ENCODE results near the gene ZNF580.

Gene ZNF580

GRCh38 chr19:55613930-55614710, 26.7 kb upstream of the ZNF580 start:
- H3K4me3 ChIP-seq = no peak overlapping the region
- no peaks in the 10 kb centered on the region for H3K4me1 ChIP-seq
- no peak for DNase-seq (ENCODE audit: low spot score in 2 of 2)
- H3K36me3 ChIP-seq (replicated peaks) = peaks cover 23% of the 10 kb centered on the region
- in situ Hi-C loops (cut with MboI; ENCODE audit: low sequenced_read_pairs) = no loop called here
- no peaks in the 10 kb centered on the region for H3K9me3 ChIP-seq
- no peaks in the 10 kb centered on the region for H3K27me3 ChIP-seq (ENCODE audit: low read depth)

- no peak for DNase-seq (ENCODE audit: low spot score in 2 of 2)
- Histone ChIP-seq H3K4me1 (no peaks in the 10 kb centered on the region), H3K9me3 (no peaks in the 10 kb centered on the region), H3K36me3 (replicated peaks) (peaks cover 17% of the 10 kb centered on the region), H3K27me3 (ENCODE audit: low read depth) (no peaks in the 10 kb centered on the region), H3K4me3 (no peak overlapping the region)
- in situ Hi-C loops (cut with MboI; ENCODE audit: low sequenced_read_pairs) = no loop called here
Measured at GRCh38 chr19:55614711-55615542, 25.9 kb upstream of the ZNF580 start.

GRCh38 chr19:55615543-55616394, 25.0 kb upstream of the ZNF580 start:
- in situ Hi-C loops (cut with MboI; ENCODE audit: low sequenced_read_pairs) = no loop called here
- no peak for DNase-seq (ENCODE audit: low spot score in 2 of 2)
- Histone ChIP-seq H3K9me3 (no peaks in the 10 kb centered on the region), H3K27me3 (ENCODE audit: low read depth) (no peaks in the 10 kb centered on the region), H3K4me1 (no peaks in the 10 kb centered on the region), H3K36me3 (replicated peaks) (peaks cover 16% of the 10 kb centered on the region), H3K4me3 (no peak overlapping the region)

- in situ Hi-C loops (cut with MboI; ENCODE audit: low sequenced_read_pairs) = no loop called here
- no peak for DNase-seq (ENCODE audit: low spot score in 2 of 2)
Measured at GRCh38 chr19:55616395-55616875, 24.4 kb upstream of the ZNF580 start.

GRCh38 chr19:55617426-55617825, 23.4 kb upstream of the ZNF580 start:
- Histone ChIP-seq H3K9me3 (no peaks in the 10 kb centered on the region), H3K4me3 (no peak overlapping the region), H3K4me1 (no peaks in the 10 kb centered on the region), H3K36me3 (replicated peaks) (peaks cover 16% of the 10 kb centered on the region), H3K27me3 (ENCODE audit: low read depth) (no peaks in the 10 kb centered on the region)
- in situ Hi-C loops (cut with MboI; ENCODE audit: low sequenced_read_pairs) = no loop called here
- DNase-seq (ENCODE audit: low spot score in 2 of 2) = no peak

More at GRCh38 chr19:55616395-55616875, 24.4 kb upstream of the ZNF580 start:
- Histone ChIP-seq H3K9me3 (no peaks in the 10 kb centered on the region), H3K4me1 (no peaks in the 10 kb centered on the region), H3K4me3 (no peak overlapping the region), H3K27me3 (ENCODE audit: low read depth) (no peaks in the 10 kb centered on the region), H3K36me3 (replicated peaks) (peaks cover 16% of the 10 kb centered on the region)

- Histone ChIP-seq H3K36me3 (replicated peaks) (peaks cover 16% of the 10 kb centered on the region), H3K4me1 (no peaks in the 10 kb centered on the region), H3K4me3 (no peak overlapping the region), H3K9me3 (no peaks in the 10 kb centered on the region), H3K27me3 (ENCODE audit: low read depth) (no peaks in the 10 kb centered on the region)
- no peak for DNase-seq (ENCODE audit: low spot score in 2 of 2)
- in situ Hi-C loops (cut with MboI; ENCODE audit: low sequenced_read_pairs) = no loop called here
Measured at GRCh38 chr19:55618426-55618825, 22.4 kb upstream of the ZNF580 start.

- Histone ChIP-seq H3K9me3 (no peaks in the 10 kb centered on the region), H3K4me3 (no peak overlapping the region), H3K36me3 (replicated peaks) (peaks cover 16% of the 10 kb centered on the region), H3K27me3 (ENCODE audit: low read depth) (no peaks in the 10 kb centered on the region), H3K4me1 (no peaks in the 10 kb centered on the region)
- in situ Hi-C loops (cut with MboI; ENCODE audit: low sequenced_read_pairs) = no loop called here
- no peak for DNase-seq (ENCODE audit: low spot score in 2 of 2)
Measured at GRCh38 chr19:55619286-55619685, 21.5 kb upstream of the ZNF580 start.

- Histone ChIP-seq H3K4me1 (no peaks in the 10 kb centered on the region), H3K27me3 (ENCODE audit: low read depth) (no peaks in the 10 kb centered on the region), H3K4me3 (no peak overlapping the region), H3K36me3 (replicated peaks) (peaks cover 14% of the 10 kb centered on the region), H3K9me3 (no peaks in the 10 kb centered on the region)
- no peak for DNase-seq (ENCODE audit: low spot score in 2 of 2)
- in situ Hi-C loops (cut with MboI; ENCODE audit: low sequenced_read_pairs) = no loop called here
Measured at GRCh38 chr19:55620410-55621204, 20.2 kb upstream of the ZNF580 start.

- H3K4me3 ChIP-seq = no peak overlapping the region
- H3K9me3 ChIP-seq = no peaks in the 10 kb centered on the region
- no peaks in the 10 kb centered on the region for H3K4me1 ChIP-seq
- peaks cover 10% of the 10 kb centered on the region for H3K36me3 ChIP-seq (replicated peaks)
- H3K27me3 ChIP-seq (ENCODE audit: low read depth) = no peaks in the 10 kb centered on the region
- DNase-seq (ENCODE audit: low spot score in 2 of 2) = no peak
- in situ Hi-C loops (cut with MboI; ENCODE audit: low sequenced_read_pairs) = no loop called here
Measured at GRCh38 chr19:55621205-55621672, 19.6 kb upstream of the ZNF580 start.

GRCh38 chr19:55621673-55622231, 19.1 kb upstream of the ZNF580 start:
- in situ Hi-C loops (cut with MboI; ENCODE audit: low sequenced_read_pairs) = no loop called here
- Histone ChIP-seq H3K27me3 (ENCODE audit: low read depth) (no peaks in the 10 kb centered on the region), H3K4me3 (no peak overlapping the region), H3K9me3 (no peaks in the 10 kb centered on the region), H3K4me1 (no peaks in the 10 kb centered on the region), H3K36me3 (replicated peaks) (peaks cover 5% of the 10 kb centered on the region)
- DNase-seq (ENCODE audit: low spot score in 2 of 2) = no peak

- in situ Hi-C loops (cut with MboI; ENCODE audit: low sequenced_read_pairs) = no loop called here
- no peaks in the 10 kb centered on the region for H3K9me3 ChIP-seq
- H3K4me3 ChIP-seq = no peak overlapping the region
- no peaks in the 10 kb centered on the region for H3K4me1 ChIP-seq
- DNase-seq (ENCODE audit: low spot score in 2 of 2) = no peak
- H3K36me3 ChIP-seq (replicated peaks) = peaks cover 3% of the 10 kb centered on the region; the same call in 1 of the 2 replicates
- no peaks in the 10 kb centered on the region for H3K27me3 ChIP-seq (ENCODE audit: low read depth)
Measured at GRCh38 chr19:55622242-55622969, 18.4 kb upstream of the ZNF580 start.

- no peak for DNase-seq (ENCODE audit: low spot score in 2 of 2)
- no peaks in the 10 kb centered on the region for H3K36me3 ChIP-seq (replicated peaks)
- in situ Hi-C loops (cut with MboI; ENCODE audit: low sequenced_read_pairs) = no loop called here
Measured at GRCh38 chr19:55623130-55623529, 17.7 kb upstream of the ZNF580 start.

More at GRCh38 chr19:55623130-55623529, 17.7 kb upstream of the ZNF580 start:
- Histone ChIP-seq H3K4me1 (no peaks in the 10 kb centered on the region), H3K9me3 (no peaks in the 10 kb centered on the region), H3K4me3 (no peak overlapping the region), H3K27me3 (ENCODE audit: low read depth) (no peaks in the 10 kb centered on the region)
